Measurements from ENCODE around the gene SERPINC1. TPM values are rescaled to one million over a fixed set of nuclear protein-coding genes. Genes with fewer than 3 reads are reported as not detected.

SERPINC1 gene
- total and polyA plus RNA-seq, 9 of the 15 experiments (the other 6 are each of a cell fraction or from before 2014, with no cell fraction given) = 0.07 to 1.2 (median 0.50) TPM

DNA sequence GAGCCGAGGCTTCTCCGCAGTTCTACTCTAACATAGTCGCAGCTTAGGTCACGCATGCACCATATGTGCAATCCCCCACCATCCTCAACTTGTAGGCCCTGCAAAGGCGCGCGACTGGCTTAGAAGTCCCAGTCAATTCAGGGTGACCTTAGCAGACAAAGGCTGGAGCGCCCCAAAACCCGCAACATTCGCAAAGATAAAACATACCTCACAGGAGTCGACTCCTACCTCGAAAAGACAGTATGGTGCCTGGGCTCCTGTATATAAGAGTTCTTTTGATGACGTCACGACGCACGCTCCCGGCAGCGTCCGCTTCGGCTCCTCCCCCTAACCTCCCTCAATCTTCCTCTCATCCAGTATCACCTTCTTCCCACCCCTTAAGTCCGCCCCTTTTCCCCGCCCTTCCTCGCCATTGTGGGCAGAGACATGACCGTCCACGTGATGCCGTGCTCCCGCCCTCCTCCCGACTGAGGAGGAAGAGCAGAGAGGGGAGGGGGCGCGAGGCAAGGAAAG, 49.3 kb downstream of the SERPINC1 start, which contains the start of gene GAS5 (continued):
- TF ChIP-seq, protein P1, sequence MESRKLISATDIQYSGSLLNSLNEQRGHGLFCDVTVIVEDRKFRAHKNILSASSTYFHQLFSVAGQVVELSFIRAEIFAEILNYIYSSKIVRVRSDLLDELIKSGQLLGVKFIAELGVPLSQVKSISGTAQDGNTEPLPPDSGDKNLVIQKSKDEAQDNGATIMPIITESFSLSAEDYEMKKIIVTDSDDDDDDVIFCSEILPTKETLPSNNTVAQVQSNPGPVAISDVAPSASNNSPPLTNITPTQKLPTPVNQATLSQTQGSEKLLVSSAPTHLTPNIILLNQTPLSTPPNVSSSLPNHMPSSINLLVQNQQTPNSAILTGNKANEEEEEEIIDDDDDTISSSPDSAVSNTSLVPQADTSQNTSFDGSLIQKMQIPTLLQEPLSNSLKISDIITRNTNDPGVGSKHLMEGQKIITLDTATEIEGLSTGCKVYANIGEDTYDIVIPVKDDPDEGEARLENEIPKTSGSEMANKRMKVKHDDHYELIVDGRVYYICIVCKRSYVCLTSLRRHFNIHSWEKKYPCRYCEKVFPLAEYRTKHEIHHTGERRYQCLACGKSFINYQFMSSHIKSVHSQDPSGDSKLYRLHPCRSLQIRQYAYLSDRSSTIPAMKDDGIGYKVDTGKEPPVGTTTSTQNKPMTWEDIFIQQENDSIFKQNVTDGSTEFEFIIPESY (CRISPR knock-in tag; IDR thresholded peaks at IDR 0.05) = peak; percentile 49; the same call in 1 of the 2 replicates
- TF ChIP-seq, protein P2, sequence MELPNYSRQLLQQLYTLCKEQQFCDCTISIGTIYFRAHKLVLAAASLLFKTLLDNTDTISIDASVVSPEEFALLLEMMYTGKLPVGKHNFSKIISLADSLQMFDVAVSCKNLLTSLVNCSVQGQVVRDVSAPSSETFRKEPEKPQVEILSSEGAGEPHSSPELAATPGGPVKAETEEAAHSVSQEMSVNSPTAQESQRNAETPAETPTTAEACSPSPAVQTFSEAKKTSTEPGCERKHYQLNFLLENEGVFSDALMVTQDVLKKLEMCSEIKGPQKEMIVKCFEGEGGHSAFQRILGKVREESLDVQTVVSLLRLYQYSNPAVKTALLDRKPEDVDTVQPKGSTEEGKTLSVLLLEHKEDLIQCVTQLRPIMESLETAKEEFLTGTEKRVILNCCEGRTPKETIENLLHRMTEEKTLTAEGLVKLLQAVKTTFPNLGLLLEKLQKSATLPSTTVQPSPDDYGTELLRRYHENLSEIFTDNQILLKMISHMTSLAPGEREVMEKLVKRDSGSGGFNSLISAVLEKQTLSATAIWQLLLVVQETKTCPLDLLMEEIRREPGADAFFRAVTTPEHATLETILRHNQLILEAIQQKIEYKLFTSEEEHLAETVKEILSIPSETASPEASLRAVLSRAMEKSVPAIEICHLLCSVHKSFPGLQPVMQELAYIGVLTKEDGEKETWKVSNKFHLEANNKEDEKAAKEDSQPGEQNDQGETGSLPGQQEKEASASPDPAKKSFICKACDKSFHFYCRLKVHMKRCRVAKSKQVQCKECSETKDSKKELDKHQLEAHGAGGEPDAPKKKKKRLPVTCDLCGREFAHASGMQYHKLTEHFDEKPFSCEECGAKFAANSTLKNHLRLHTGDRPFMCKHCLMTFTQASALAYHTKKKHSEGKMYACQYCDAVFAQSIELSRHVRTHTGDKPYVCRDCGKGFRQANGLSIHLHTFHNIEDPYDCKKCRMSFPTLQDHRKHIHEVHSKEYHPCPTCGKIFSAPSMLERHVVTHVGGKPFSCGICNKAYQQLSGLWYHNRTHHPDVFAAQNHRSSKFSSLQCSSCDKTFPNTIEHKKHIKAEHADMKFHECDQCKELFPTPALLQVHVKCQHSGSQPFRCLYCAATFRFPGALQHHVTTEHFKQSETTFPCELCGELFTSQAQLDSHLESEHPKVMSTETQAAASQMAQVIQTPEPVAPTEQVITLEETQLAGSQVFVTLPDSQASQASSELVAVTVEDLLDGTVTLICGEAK (IDR thresholded peaks at IDR 0.05) = no peak
- TF ChIP-seq, protein P2 (CRISPR knock-in tag; IDR thresholded peaks at IDR 0.05) = no peak
- no peak; the same call in 1 of the 2 replicates for TF ChIP-seq ZBTB7A (IDR thresholded peaks at IDR 0.05; ENCODE audit: borderline replicate concordance, control insufficient read depth, low read depth, low read length)
- no peak for TF ChIP-seq HIVEP1 (CRISPR knock-in tag; IDR thresholded peaks at IDR 0.05)
- TF ChIP-seq, protein P3, sequence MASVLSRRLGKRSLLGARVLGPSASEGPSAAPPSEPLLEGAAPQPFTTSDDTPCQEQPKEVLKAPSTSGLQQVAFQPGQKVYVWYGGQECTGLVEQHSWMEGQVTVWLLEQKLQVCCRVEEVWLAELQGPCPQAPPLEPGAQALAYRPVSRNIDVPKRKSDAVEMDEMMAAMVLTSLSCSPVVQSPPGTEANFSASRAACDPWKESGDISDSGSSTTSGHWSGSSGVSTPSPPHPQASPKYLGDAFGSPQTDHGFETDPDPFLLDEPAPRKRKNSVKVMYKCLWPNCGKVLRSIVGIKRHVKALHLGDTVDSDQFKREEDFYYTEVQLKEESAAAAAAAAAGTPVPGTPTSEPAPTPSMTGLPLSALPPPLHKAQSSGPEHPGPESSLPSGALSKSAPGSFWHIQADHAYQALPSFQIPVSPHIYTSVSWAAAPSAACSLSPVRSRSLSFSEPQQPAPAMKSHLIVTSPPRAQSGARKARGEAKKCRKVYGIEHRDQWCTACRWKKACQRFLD (CRISPR knock-in tag; IDR thresholded peaks at IDR 0.05) = no peak
- TF ChIP-seq NONO (IDR thresholded peaks at IDR 0.05; ENCODE audit: low read depth in 2 of 2, low read length in 1 of 2) = peak; percentile 39 to 92; a peak in 3 of 4 replicates
- peak; percentile 58; the same call in 1 of the 2 replicates for TF ChIP-seq ZNF24 (IDR thresholded peaks at IDR 0.05)
- no peak for TF ChIP-seq ZNF696 (CRISPR knock-in tag; conservative IDR thresholded peaks at IDR 0.05)
- no peak for TF ChIP-seq HNRNPK (IDR thresholded peaks at IDR 0.05; ENCODE audit: low read depth, low read length, poor library complexity, severe bottlenecking)
- no peak for TF ChIP-seq RBM22 (IDR thresholded peaks at IDR 0.05; ENCODE audit: low read depth, low read length, poor library complexity, severe bottlenecking)
- TF ChIP-seq POLR2AphosphoS2 (IDR thresholded peaks at IDR 0.05; ENCODE audit: low read length) = peak; percentile 96

Data from K562 (cell line).